Endometrial microvascular endothelial cells (primary cell): ENCODE measurements around the gene KCNJ13. TPM values are rescaled to one million over a fixed set of nuclear protein-coding genes. Genes with fewer than 3 reads are reported as not detected.

ENCODE experiments used
- total RNA-seq: library from RNA; depleted of rRNA; stranded (reverse); fragments of >200 nt; gene quantifications from one replicate; pipeline ENCODE4 v1.2.3, GENCODE V29; 2015; ENCODE audit errors: inconsistent ontology term

KCNJ13 gene
- total RNA-seq, 1 donor from 2014 or later, result not detected

Other genes with a start within 250 kb of the KCNJ13 start
- not detected for gene CHRNG, start 236.9 kb downstream of the KCNJ13 start, total RNA-seq
- gene TIGD1, start 226.0 kb downstream of the KCNJ13 start, total RNA-seq, result 1.7 TPM
- gene EIF4E2, start 225.9 kb downstream of the KCNJ13 start, total RNA-seq, result 100 TPM
- 0.19 TPM for gene EFHD1, start 143.0 kb downstream of the KCNJ13 start, total RNA-seq
- gene GIGYF2, start 79.2 kb downstream of the KCNJ13 start, total RNA-seq, result 41.4 TPM
- gene SNORC, start 93.7 kb upstream of the KCNJ13 start, total RNA-seq, result not detected
- gene NGEF, start 236.7 kb upstream of the KCNJ13 start, total RNA-seq, result 0.09 TPM